ENCODE measurements around the gene ARF6.
"Not testable (repeated sequence)": the region's sequence is repeated elsewhere in the genome, so short reads cannot be mapped to it uniquely, and the experiment has no call there.

Gene ARF6

DNA sequence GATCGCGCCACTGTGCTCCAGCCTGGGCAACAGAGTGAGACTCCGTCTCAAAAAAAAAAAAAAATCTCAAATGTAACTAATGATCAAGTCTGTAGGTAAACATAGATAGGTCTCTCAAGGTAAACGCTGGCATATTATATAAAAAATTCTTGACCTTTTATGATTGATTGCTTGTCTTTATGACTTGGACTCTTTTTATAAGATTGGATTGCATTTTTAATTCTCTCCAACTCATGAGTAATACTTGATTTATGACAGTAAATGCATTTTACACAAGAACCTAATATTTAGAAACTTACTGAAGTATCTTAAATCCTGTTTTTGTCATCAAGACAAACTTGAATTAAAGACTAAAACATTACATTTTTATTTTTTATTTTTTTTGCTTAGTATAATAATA lies 16.1 kb downstream of the ARF6 start:
- no peak for DNase-seq

GRCh38 chr14:49915085-49915484 lies 22.2 kb downstream of the ARF6 start:
- no peak for DNase-seq

DNA sequence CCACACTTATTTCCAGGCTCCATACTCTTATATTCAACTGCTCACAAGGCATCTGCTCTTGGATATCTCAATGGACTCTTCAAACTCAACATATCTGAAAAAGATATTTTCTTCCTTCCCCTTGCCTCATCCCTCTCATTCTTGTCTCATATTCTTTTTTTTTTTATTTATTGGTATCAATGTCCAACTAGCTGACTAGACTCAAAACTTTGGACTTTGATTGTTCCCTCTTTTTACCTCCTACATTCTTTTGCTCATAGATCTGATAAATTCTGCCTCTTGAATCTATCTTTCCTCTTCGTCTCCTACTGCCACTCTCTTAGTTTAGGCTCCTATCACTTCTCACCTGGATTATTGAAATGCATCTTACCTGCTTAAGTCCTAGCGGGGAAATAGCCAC lies 25.8 kb downstream of the ARF6 start:
- DNase-seq: no peak

- DNase-seq: no peak
These were observed 27.2 kb downstream of the ARF6 start for GRCh38 chr14:49919825-49920659.

DNA sequence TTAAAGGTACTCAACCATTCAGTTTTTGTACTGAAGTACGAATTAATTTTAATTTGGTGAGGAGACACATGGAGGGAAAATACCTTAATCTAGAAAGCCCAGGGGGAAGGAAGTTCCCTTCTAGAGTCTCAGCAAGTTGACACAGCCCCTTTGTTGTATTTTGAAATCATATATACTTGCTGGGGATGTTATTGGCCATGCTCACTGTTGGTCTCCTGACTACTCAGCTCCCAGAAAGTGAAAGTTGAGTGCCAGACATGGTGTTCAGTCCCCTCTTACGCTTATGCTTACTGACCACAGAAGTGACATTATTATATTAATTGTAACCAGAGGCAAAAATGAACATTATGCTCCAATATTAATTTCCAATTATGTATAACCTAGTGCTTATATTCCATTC lies 28.1 kb downstream of the ARF6 start:
- DNase-seq: no peak

GRCh38 chr14:49921401-49921800 lies 28.5 kb downstream of the ARF6 start:
- no peak for DNase-seq

- DNase-seq: no peak
These were observed 30.6 kb downstream of the ARF6 start for GRCh38 chr14:49923442-49923841.

DNA sequence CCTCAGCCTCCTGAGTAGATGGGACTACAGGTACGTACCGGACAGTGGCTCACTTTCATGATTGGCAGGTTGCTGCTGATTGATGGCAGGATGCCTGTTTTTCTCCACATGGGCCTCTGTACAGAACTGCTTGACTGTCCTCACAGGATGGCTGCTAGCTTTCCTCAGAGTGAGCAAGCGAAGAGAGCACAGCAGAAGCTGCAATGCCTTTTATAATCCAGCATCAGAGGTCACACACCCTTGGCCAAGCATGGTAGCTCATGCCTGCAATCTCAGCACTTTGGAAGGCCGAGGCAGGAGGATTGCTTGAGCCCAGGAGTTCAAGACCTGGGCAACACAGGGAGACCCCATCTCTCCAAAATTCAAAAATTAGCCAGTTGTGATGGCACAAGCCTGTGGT lies 31.0 kb downstream of the ARF6 start:
- DNase-seq: no peak

GRCh38 chr14:49924852-49925251 lies 32.0 kb downstream of the ARF6 start:
- DNase-seq: no peak

DNA sequence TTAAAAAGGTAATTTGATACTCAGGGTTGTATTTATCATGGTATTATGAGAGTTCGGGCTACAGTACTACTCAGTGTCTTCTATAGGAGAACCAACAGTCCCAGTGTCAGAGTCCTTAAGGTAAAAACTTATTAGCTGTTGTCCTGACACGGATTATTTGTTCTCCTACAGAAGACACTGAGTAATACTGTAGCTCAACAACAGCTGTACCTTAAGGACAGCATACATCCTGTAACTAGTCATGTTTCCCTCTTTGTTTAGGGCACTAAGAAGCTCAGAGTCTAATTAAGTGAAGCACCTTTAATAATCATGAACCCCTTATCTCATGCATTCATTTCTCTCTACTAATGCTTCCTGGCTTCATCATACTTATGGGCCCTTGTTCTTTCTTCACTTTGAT lies 33.9 kb downstream of the ARF6 start:
- no peak for DNase-seq

GRCh38 chr14:49928015-49928414 lies 35.1 kb downstream of the ARF6 start:
- DNase-seq: no peak

- DNase-seq: no peak
These were observed 37.8 kb downstream of the ARF6 start for GRCh38 chr14:49930720-49931119.

- DNase-seq: no peak
These were observed 38.6 kb downstream of the ARF6 start for GRCh38 chr14:49931523-49931922.

- DNase-seq: no peak
These were observed 40.2 kb downstream of the ARF6 start for GRCh38 chr14:49933128-49933527.

DNA sequence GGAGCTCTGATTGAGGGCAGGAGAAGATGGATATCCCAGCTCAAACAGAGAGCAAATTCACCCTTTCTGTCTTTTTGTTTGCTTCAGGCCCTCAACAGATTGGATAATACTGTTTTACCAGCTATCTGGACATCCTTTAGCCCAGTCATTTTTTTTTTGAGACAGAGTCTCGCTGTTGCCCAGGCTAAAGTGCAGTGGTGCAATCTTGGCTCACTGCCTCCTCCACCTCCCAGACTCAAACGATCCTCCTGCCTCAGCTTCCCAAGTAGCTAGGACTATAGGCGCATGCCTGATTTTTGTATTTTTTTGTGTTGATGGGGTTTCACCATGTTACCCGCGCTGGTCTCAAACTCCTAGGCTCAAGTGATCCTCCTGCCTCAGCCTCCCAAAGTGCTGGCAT lies 40.8 kb downstream of the ARF6 start:
- DNase-seq: no peak

- DNase-seq: no peak
These were observed 41.8 kb downstream of the ARF6 start for GRCh38 chr14:49934646-49935045.

GRCh38 chr14:49935526-49935925 lies 42.6 kb downstream of the ARF6 start:
- no peak for DNase-seq

- DNase-seq: not testable (repeated sequence)
These were observed 43.4 kb downstream of the ARF6 start for GRCh38 chr14:49936246-49936645.

GRCh38 chr14:49936882-49937281 lies 44.0 kb downstream of the ARF6 start:
- DNase-seq: not testable (repeated sequence)

GRCh38 chr14:49939215-49939614 lies 46.3 kb downstream of the ARF6 start:
- DNase-seq: not testable (repeated sequence)

DNA sequence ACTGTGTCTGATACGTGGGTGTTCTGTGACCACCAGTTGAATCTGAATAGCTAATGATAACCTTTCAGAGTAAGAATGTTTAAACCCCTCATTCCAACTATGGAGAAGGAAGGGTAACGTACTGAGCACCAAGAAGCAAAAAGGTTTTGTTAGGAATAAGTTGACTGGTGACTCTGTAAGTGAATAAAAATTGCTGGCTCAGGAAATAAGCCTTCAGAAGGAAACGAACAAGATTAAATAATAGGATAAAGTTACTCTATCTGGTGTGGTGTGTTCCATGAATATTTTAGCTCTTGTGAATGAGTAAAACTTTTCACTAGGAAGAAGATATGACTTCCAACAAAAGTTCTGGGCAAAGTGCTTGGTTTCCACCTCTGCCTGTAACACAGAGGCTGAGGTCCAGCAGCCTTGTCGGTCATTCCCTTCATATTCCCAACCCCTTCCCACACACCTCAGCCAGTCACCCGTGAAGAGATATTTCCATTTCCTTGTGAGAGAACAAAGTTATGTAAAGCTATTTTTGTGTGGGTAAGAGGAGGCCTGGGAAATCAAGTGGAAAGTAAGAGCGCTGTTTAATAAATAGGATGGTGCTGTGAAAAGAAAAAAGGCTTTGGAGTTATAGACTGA lies 47.1 kb downstream of the ARF6 start:
- DNase-seq: no peak

DNA sequence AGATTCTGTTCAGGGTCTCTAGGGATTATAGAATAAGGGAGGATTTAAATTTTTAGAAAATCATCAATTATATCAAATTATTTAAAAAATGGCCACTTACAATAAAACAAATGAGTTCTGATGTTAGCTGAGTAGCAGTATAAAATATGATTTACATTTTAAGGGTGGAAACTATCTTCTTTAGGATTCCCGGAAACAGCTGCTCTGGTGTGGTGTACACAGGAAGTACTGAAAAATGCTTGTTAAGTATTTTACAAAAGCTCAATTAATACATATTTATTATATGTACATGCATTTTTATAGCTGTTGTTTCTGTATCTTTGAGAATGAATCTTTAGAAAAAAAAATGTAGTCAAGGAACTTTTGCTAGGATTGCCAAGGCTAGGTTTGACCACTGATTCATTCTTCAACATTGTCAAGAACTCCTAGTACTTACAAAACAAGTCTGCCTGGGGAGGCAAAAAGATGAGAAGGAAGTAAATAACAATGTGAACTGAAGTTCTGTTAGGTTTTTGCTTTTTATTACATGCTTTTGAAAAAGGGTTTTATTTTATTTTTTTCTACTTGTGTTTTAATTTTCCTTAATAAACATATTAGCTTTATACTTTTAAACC lies 48.0 kb downstream of the ARF6 start:
- no peak for DNase-seq

DNA sequence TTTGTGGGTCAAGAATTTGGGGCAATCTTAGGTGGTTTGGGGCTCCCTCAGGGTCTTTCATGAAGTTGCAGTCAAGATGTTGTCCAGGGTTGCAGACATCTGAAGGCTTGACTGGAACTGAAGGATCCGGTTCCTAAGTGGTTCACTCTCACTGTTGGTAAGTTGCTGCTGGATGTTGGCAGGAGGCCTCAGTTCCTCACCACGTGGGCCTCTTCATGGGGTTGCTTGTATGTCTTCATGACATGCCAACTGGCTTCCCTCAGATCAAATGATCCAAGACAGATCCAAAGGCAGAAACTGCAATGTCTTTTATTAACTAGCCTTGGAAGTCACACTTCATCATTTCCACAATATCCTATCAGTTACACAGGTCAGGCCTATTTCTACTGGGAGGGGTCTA lies 49.2 kb downstream of the ARF6 start:
- no peak for DNase-seq

DNA sequence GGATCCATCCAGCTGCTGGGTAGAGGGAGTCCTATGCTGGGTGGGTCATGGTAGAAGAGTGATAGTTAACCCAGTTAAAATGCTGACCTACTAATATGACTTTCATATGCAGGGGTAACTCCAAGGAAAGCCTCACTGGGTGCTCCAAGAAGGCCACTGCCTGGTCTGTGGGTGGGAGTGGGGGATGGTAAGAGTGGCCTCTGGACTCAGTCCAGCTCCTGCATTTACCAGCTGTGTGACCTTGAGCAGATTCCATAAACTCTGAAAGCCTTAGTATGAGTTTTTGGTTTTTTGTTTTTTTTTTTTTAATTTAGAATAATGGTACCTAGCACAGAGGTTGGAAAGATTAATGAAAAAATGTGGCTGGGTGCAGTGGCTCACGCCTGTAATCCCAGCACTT lies 51.6 kb downstream of the ARF6 start:
- DNase-seq: no peak

All from NCI-H1092 treated with DMSO at 0.1 percent for 48 hours (cell line).